ENCODE data around the gene TBC1D23.
"Not testable (repeated sequence)": the region's sequence is repeated elsewhere in the genome, so short reads cannot be mapped to it uniquely, and the experiment has no call there.

Gene TBC1D23

DNA sequence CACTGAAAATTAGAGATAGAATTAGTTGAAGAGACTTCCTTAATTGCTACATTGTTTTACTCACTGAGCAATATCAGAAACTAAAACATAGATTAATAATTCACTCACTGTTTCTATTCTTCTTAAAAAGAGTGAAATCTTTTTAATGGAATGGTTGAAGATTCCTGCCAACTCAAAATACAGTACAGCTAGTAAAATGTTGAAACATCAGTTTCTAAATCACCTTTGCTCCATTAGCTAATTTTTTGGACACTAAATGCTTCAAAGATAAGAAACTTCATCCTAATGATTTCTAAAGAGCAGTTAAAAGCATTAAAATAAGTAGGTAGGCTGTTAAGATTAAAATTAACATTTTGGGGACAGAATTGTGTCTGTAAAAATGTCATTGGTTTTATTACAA is 63.3 kb downstream of the TBC1D23 start:
- POLR2A ChIA-PET, result no interaction called here
- CTCF ChIA-PET, result interaction anchor here (1.0 kb wide), 1 partner anchor 8 kb away, joined by 4 read pairs; no protein-coding TSS in a partner anchor
- no peak overlapping the region for H3K4me3 ChIP-seq (ENCODE audit: low read depth, low read length)
- TF ChIP-seq CTCF (IDR thresholded peaks at IDR 0.05; ENCODE audit: insufficient read depth, low read length, missing control alignments), result no peak
- no peak for DNase-seq (ENCODE audit: low read depth, low spot score)

DNA sequence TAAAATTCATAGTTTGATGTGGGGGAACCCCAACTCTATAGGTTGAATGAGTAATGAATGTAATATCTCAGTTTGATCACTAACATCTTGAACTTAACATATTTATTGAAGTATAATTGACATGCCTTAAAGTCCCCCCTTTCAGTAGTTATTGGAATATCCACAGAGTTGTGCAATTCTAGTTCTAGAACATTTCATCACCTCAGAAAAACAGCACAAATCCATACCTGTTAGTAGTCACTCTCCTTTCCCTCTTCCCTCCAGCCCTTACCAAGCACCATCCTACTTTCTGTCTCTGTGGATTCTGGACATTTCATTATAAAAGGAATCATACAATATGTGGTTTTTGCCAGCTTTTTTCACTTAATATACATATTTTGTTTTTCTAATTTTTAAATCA is 65.0 kb downstream of the TBC1D23 start:
- ChIA-PET POLR2A (no interaction called here), CTCF (no interaction called here)
- H3K4me3 ChIP-seq (ENCODE audit: low read depth, low read length), result no peak overlapping the region
- TF ChIP-seq CTCF (IDR thresholded peaks at IDR 0.05; ENCODE audit: insufficient read depth, low read length, missing control alignments), result no peak
- DNase-seq (ENCODE audit: low read depth, low spot score), result no peak

- CTCF ChIA-PET; DNase-seq (ENCODE audit: low read depth, low spot score); H3K4me3 ChIP-seq (ENCODE audit: low read depth, low read length); POLR2A ChIA-PET: not testable (repeated sequence)
These were observed 66.6 kb downstream of the TBC1D23 start for GRCh38 chr3:100327377-100327776.

GRCh38 chr3:100329800-100330489 is 69.2 kb downstream of the TBC1D23 start:
- CTCF ChIA-PET, result interaction anchor here (0.8 to 1.2 kb wide), 2 partner anchors 13 to 497 kb away, joined by 3 read pairs; no protein-coding TSS in a partner anchor

GRCh38 chr3:100330651-100331050 is 69.9 kb downstream of the TBC1D23 start:
- no peak for DNase-seq (ENCODE audit: low read depth, low spot score)
- CTCF ChIA-PET, result interaction anchor here (1.2 to 1.4 kb wide), 2 partner anchors 14 to 499 kb away, joined by 3 read pairs; no protein-coding TSS in a partner anchor
- no peak for TF ChIP-seq CTCF (IDR thresholded peaks at IDR 0.05; ENCODE audit: insufficient read depth, low read length, missing control alignments)
- no peak overlapping the region for H3K4me3 ChIP-seq (ENCODE audit: low read depth, low read length)
- POLR2A ChIA-PET, result no interaction called here

More at GRCh38 chr3:100329800-100330489, 69.2 kb downstream of the TBC1D23 start:
- no peak overlapping the region for H3K4me3 ChIP-seq (ENCODE audit: low read depth, low read length)
- TF ChIP-seq CTCF (IDR thresholded peaks at IDR 0.05; ENCODE audit: insufficient read depth, low read length, missing control alignments), result no peak
- POLR2A ChIA-PET, result interaction anchor here (0.7 kb wide), 1 partner anchor 452 kb away, joined by 3 read pairs; no protein-coding TSS in a partner anchor
- no peak for DNase-seq (ENCODE audit: low read depth, low spot score)

GRCh38 chr3:100331660-100332059 is 70.9 kb downstream of the TBC1D23 start:
- DNase-seq (ENCODE audit: low read depth, low spot score), result no peak
- ChIA-PET POLR2A (no interaction called here), CTCF (interaction anchor here (1.4 kb wide), 1 partner anchor 500 kb away, joined by 3 read pairs; no protein-coding TSS in a partner anchor)
- H3K4me3 ChIP-seq (ENCODE audit: low read depth, low read length), result no peak overlapping the region
- TF ChIP-seq CTCF (IDR thresholded peaks at IDR 0.05; ENCODE audit: insufficient read depth, low read length, missing control alignments), result no peak

Data from AG04449 (cell line).